H9 (cell line): ENCODE measurements around the gene PHF21B. TPM values are rescaled to one million over a fixed set of nuclear protein-coding genes. Genes with fewer than 3 reads are reported as not detected.
A peak's percentile ranks its signal among the peaks of the same experiment; 100 is the strongest.

ENCODE experiments used
- DNase-seq: peaks from one replicate; pipeline ENCODE4 v3.0.0-alpha.2; 2017
- H2AFZ ChIP-seq: one replicate; pipeline ENCODE4 v1.6.1; 2013; ENCODE audit warnings: mild to moderate bottlenecking, low read length, control low read depth, moderate library complexity
- H2AK5ac ChIP-seq: 2 replicates; pipeline ENCODE4 v1.6.1; 2013; ENCODE audit warnings: low read length, control low read depth, mixed read lengths; ENCODE audit not compliant: insufficient read length
- H2BK120ac ChIP-seq: one replicate; pipeline ENCODE4 v1.6.1; 2013; ENCODE audit warnings: low read depth, mild to moderate bottlenecking, low read length, control low read depth, inconsistent platforms; ENCODE audit not compliant: poor library complexity, severe bottlenecking
- H2BK12ac ChIP-seq: 2 replicates; pipeline ENCODE4 v1.6.1; 2013; ENCODE audit warnings: low read length, control low read depth, mixed read lengths, low read depth; ENCODE audit not compliant: insufficient read length
- H2BK15ac ChIP-seq: 2 replicates; pipeline ENCODE4 v1.6.1; 2013; ENCODE audit warnings: low read depth, low read length, control low read depth
- H2BK20ac ChIP-seq: one replicate; pipeline ENCODE4 v1.6.1; 2013; ENCODE audit warnings: low read depth, mild to moderate bottlenecking, low read length, control low read depth, inconsistent platforms; ENCODE audit not compliant: poor library complexity, severe bottlenecking
- H2BK5ac ChIP-seq: 2 replicates; pipeline ENCODE4 v1.6.1; 2013; ENCODE audit warnings: low read length, control low read depth, mixed read lengths; ENCODE audit not compliant: insufficient read length
- H3K14ac ChIP-seq: 2 replicates; pipeline ENCODE4 v1.6.1; 2013; ENCODE audit warnings: low read length, control low read depth; ENCODE audit not compliant: insufficient read depth
- H3K18ac ChIP-seq: 2 replicates; pipeline ENCODE4 v1.6.1; 2013; ENCODE audit warnings: low read depth, mild to moderate bottlenecking, mixed read lengths, low read length, control low read depth; ENCODE audit not compliant: insufficient read length
- H3K23ac ChIP-seq: 2 replicates; pipeline ENCODE4 v1.6.1; 2013; ENCODE audit warnings: low read length, control low read depth, mixed read lengths, low read depth; ENCODE audit not compliant: insufficient read length
- H3K23me2 ChIP-seq: 2 replicates; pipeline ENCODE4 v1.6.1; 2013; ENCODE audit warnings: low read depth, mild to moderate bottlenecking, mixed read lengths, low read length, control low read depth; ENCODE audit not compliant: insufficient read length, poor library complexity, severe bottlenecking
- H3K27ac ChIP-seq: 2 replicates; pipeline ENCODE4 v1.5.1; 2013; ENCODE audit warnings: low read length, control low read depth, mixed read lengths, low read depth; ENCODE audit not compliant: insufficient read length
- H3K27me3 ChIP-seq: 2 replicates; pipeline ENCODE4 v1.6.1; 2013; ENCODE audit warnings: low read length, control low read depth, inconsistent platforms; ENCODE audit not compliant: insufficient read depth
- H3K4ac ChIP-seq: 2 replicates; pipeline ENCODE4 v1.6.1; 2013; ENCODE audit warnings: low read depth, mild to moderate bottlenecking, control low read depth, inconsistent platforms, low read length, moderate library complexity
- H3K4me1 ChIP-seq: 2 replicates; pipeline ENCODE4 v1.6.1; 2013; ENCODE audit warnings: low read length, control low read depth, inconsistent platforms; ENCODE audit not compliant: insufficient read depth
- H3K4me2 ChIP-seq: 2 replicates; pipeline ENCODE4 v1.6.1; 2013; ENCODE audit warnings: low read length, control low read depth, mixed read lengths; ENCODE audit not compliant: insufficient read length, insufficient read depth
- H3K56ac ChIP-seq: 2 replicates; pipeline ENCODE4 v1.6.1; 2013; ENCODE audit warnings: low read depth, mild to moderate bottlenecking, mixed read lengths, low read length, control low read depth; ENCODE audit not compliant: insufficient read length
- H3K79me1 ChIP-seq: 2 replicates; pipeline ENCODE4 v1.6.1; 2013; ENCODE audit warnings: low read depth, mild to moderate bottlenecking, moderate library complexity, low read length, control low read depth, inconsistent platforms; ENCODE audit not compliant: insufficient read depth, poor library complexity, severe bottlenecking
- H3K79me2 ChIP-seq: 2 replicates; pipeline ENCODE4 v1.6.1; 2013; ENCODE audit warnings: low read length, control low read depth, inconsistent platforms; ENCODE audit not compliant: insufficient read depth
- H3K9ac ChIP-seq: 2 replicates; pipeline ENCODE4 v1.6.1; 2013; ENCODE audit warnings: low read length, control low read depth, mixed read lengths; ENCODE audit not compliant: insufficient read length; ENCODE audit errors: extremely low read depth
- H3K9me3 ChIP-seq: one replicate; pipeline ENCODE4 v1.6.1; 2013; ENCODE audit warnings: low read depth, low read length, inconsistent platforms; ENCODE audit not compliant: control insufficient read depth
- H3T11ph ChIP-seq: one replicate; pipeline ENCODE4 v1.6.1; 2013; ENCODE audit warnings: mild to moderate bottlenecking, low read length, control low read depth, inconsistent platforms
- H4K20me1 ChIP-seq: one replicate; pipeline ENCODE4 v1.6.1; 2013; ENCODE audit not compliant: control insufficient read depth, insufficient read length, insufficient read depth
- H4K5ac ChIP-seq: 2 replicates; pipeline ENCODE4 v1.6.1; 2013; ENCODE audit warnings: low read depth, mild to moderate bottlenecking, mixed read lengths, low read length, control low read depth; ENCODE audit not compliant: insufficient read length
- H4K8ac ChIP-seq: replicated peaks from 2 replicates; pipeline ENCODE4 v1.6.1; 2013; ENCODE audit warnings: low read length, control low read depth, mixed read lengths, low read depth; ENCODE audit not compliant: insufficient read length
- H4K91ac ChIP-seq: 2 replicates; pipeline ENCODE4 v1.6.1; 2013; ENCODE audit warnings: low read depth, mild to moderate bottlenecking, moderate library complexity, mixed read lengths, low read length, control low read depth; ENCODE audit not compliant: insufficient read length
- H3K27ac Mint-ChIP-seq, 3 experiments: 2 replicates in 2 of 3; 3 replicates in 1 of 3; pipeline ENCODE4 v1.8.0; 2020 to 2021; ENCODE audit warnings: mixed read lengths in 3 of 3, mild to moderate bottlenecking in 1 of 3, moderate library complexity in 1 of 3
- H3K27me3 Mint-ChIP-seq: 2 replicates; pipeline ENCODE4 v1.8.0; 2021; ENCODE audit warnings: low read depth, mild to moderate bottlenecking, moderate library complexity, mixed read lengths
- H3K36me3 Mint-ChIP-seq, 3 experiments: 2 replicates in 2 of 3; 3 replicates in 1 of 3; pipeline ENCODE4 v1.8.0; 2020 to 2021; ENCODE audit warnings: low read depth in 3 of 3, mixed read lengths in 3 of 3; ENCODE audit not compliant: insufficient read depth in 1 of 3
- H3K4me1 Mint-ChIP-seq, 2 experiments: 2 replicates each; pipeline ENCODE4 v1.8.0; 2020; ENCODE audit warnings: mixed read lengths in 2 of 2
- H3K4me3 Mint-ChIP-seq, 2 experiments: 2 replicates in 1 of 2; 3 replicates in 1 of 2; pipeline ENCODE4 v1.8.0; 2020 to 2021; ENCODE audit warnings: mild to moderate bottlenecking in 2 of 2, mixed read lengths in 2 of 2, moderate library complexity in 1 of 2
- H3K9me3 Mint-ChIP-seq, 2 experiments: 2 replicates in 1 of 2; 3 replicates in 1 of 2; pipeline ENCODE4 v1.8.0; 2020; ENCODE audit warnings: mild to moderate bottlenecking in 2 of 2, mixed read lengths in 2 of 2, moderate library complexity in 1 of 2
- WGBS: extraction: QIAGEN DNeasy Blood & Tissue Kit; methylation state at CpG from one replicate; pipeline ENCODE4 v1.1.7; 2013; ENCODE audit warnings: missing lambda C conversion rate, low lambda C conversion rate, mixed read lengths; ENCODE audit not compliant: insufficient read length; ENCODE audit errors: extremely low coverage; 5-methylcytosine and 5-hydroxymethylcytosine counted together
- total RNA-seq: library from RNA; stranded (reverse); gene quantifications from 2 replicates; pipeline ENCODE4 v1.2.1, GENCODE V29; 2021
- TF ChIP-seq, protein P1 (sequence below): fragments of 200-600 bp; sonication (generic); conservative IDR thresholded peaks from 3 replicates; pipeline ENCODE4 v1.8.0; 2021; ENCODE audit warnings: antibody characterized with exemption, mild to moderate bottlenecking

Gene PHF21B
- total RNA-seq, 1 experiment from 2014 or later = 60.3 TPM

DNA sequence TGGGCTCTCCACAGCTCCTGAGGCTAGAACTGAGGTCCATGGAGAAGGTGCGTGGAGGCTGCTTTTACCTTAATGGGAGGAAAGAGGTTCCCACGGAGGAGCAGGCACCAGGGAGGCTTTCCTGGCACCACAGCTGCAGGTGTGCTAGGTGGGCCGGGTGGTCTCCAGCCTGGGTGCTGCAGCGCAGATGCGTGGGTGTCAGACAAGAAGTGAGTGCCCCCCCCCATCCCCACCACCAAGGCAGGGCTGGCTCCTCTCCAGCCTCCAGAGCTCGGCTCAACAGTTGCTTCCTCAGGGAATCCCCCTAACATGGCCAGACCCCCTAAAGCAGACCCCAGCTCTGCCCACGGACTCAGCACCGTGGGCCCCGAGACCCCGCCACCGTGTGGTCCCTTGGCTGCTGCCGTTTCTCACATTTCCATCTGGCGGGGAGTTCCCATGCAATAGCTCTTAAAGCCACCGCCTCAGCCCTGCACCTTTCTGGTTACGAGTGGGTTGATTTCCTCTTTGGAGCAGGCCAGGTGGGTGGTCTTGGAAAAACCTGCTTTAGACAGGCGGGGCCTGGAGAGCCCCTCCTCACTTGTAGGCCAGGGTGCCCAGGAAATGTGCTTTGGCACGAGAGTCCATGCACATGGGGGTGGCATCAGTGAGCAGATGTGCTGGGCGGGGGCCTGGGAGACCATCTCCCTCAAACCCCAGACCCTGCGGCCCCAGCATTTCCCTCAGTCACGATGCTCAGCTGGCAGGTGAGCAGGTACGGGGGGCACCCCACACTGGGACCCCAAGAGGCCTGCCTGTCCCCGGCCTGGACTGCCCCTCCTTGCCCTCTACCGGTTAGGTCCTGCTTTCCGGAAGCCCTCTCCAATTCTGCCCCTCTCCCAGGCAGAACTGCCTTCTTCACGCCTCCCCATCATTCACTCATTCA lies 163.7 kb downstream of the PHF21B start:
- Histone ChIP-seq H3K9me3 (no peaks in the 10 kb centered on the region), H2BK5ac (no peak overlapping the region), H3K4me1 (no peaks in the 10 kb centered on the region), H2AK5ac (no peak overlapping the region), H3K79me1 (no peaks in the 10 kb centered on the region), H3K14ac (no peak overlapping the region; the same call in 1 of the 2 replicates), H3K27me3 (no peaks in the 10 kb centered on the region), H3T11ph (no peak overlapping the region), H2BK15ac (no peak overlapping the region), H3K9ac (no peak overlapping the region), H3K23me2 (no peaks in the 10 kb centered on the region), H3K4ac (no peak overlapping the region), H3K27ac (no peak overlapping the region), H2AFZ (no peak overlapping the region), H4K20me1 (no peaks in the 10 kb centered on the region), H2BK20ac (no peak overlapping the region), H3K4me2 (no peak overlapping the region), H4K8ac (no peak overlapping the region), H2BK120ac (no peak overlapping the region), H4K5ac (no peak overlapping the region), H2BK12ac (no peak overlapping the region), H3K18ac (no peak overlapping the region), H3K79me2 (no peaks in the 10 kb centered on the region), H3K56ac (no peak overlapping the region), H3K23ac (no peak overlapping the region), H4K91ac (no peak overlapping the region)
- H3K27me3 Mint-ChIP-seq = no peaks in the 10 kb centered on the region; the same call in 1 of the 2 replicates
- H3K36me3 Mint-ChIP-seq = peaks cover 13 to 21% (median 19%) of the 10 kb centered on the region in 3 experiments
- no peak overlapping the region for H3K4me3 Mint-ChIP-seq
- TF ChIP-seq, protein P1, sequence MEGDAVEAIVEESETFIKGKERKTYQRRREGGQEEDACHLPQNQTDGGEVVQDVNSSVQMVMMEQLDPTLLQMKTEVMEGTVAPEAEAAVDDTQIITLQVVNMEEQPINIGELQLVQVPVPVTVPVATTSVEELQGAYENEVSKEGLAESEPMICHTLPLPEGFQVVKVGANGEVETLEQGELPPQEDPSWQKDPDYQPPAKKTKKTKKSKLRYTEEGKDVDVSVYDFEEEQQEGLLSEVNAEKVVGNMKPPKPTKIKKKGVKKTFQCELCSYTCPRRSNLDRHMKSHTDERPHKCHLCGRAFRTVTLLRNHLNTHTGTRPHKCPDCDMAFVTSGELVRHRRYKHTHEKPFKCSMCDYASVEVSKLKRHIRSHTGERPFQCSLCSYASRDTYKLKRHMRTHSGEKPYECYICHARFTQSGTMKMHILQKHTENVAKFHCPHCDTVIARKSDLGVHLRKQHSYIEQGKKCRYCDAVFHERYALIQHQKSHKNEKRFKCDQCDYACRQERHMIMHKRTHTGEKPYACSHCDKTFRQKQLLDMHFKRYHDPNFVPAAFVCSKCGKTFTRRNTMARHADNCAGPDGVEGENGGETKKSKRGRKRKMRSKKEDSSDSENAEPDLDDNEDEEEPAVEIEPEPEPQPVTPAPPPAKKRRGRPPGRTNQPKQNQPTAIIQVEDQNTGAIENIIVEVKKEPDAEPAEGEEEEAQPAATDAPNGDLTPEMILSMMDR = no peak
- no peak for DNase-seq
- H3K27ac Mint-ChIP-seq = peak overlapping the region in 1 of 3 experiments; percentile 14; a peak in 2 of 7 replicates
- WGBS = no CpG with 5 or more reads among the region's 25 CpGs
- H3K4me1 Mint-ChIP-seq = peaks cover 2 to 4% of the 10 kb centered on the region in 2 experiments; a peak in 3 of 4 replicates
- peaks cover 0 to 7% of the 10 kb centered on the region in 2 experiments; a peak in 3 of 5 replicates for H3K9me3 Mint-ChIP-seq
